Left lung (tissue), 10 donors: ENCODE data around the gene NKIRAS2. TPM values are rescaled to one million over a fixed set of nuclear protein-coding genes. Genes with fewer than 3 reads are reported as not detected.

Experiments used
- ATAC-seq: fragments of 200-7000 bp; cut with Tn5 transposase; one replicate; pipeline ENCODE4 v1.9.1; 2020; ENCODE audit warnings: moderate library complexity
- DNase-seq, 4 donors: peaks; one replicate each; pipeline ENCODE4 v3.0.0-alpha.2; 2013 to 2020
- H3K27ac ChIP-seq, 2 donors: fragments of 200-600 bp; sonication (generic) in 1 of 2; one replicate each; pipeline versions ENCODE4 v1.5.0 to v1.8.0; 2020 to 2021
- H3K27me3 ChIP-seq, 2 donors: fragments of 200-600 bp; sonication (generic) in 1 of 2; one replicate each; pipeline versions ENCODE4 v1.5.0 to v1.8.0; 2020 to 2021
- H3K36me3 ChIP-seq, 2 donors: fragments of 200-600 bp; sonication (generic) in 1 of 2; one replicate each; pipeline versions ENCODE4 v1.5.0 to v1.8.0; 2020 to 2021
- H3K4me1 ChIP-seq, 2 donors: fragments of 200-600 bp; one replicate each; pipeline ENCODE4 v1.8.0; 2021
- H3K4me3 ChIP-seq, 2 donors: fragments of 200-600 bp; sonication (generic) in 1 of 2; one replicate each; pipeline versions ENCODE4 v1.5.0 to v1.8.0; 2020 to 2021; ENCODE audit warnings: mild to moderate bottlenecking in 1 of 2
- H3K9me3 ChIP-seq, 2 donors: fragments of 200-600 bp; sonication (generic) in 1 of 2; one replicate each; pipeline versions ENCODE4 v1.5.0 to v1.8.0; 2020 to 2021
- CTCF ChIP-seq, 2 donors: fragments of 200-600 bp; sonication (generic) in 1 of 2; IDR thresholded peaks; one replicate each; pipeline versions ENCODE4 v1.5.0 to v1.8.0; 2021; ENCODE audit warnings: antibody characterized with exemption in 2 of 2
- intact Hi-C, 2 donors: fragments of 100-400 bp; cut with DNase I; formaldehyde crosslinking; loops; one replicate each; pipeline versions ENCODE4 v1.11.2 to v1.14.2; 2022
- polyA plus RNA-seq, 6 donors: library from polyadenylated mRNA; unstranded; fragments of 120-200 nt; gene quantifications; one replicate each; pipeline ENCODE4 v1.2.1, GENCODE V29; 2013; ENCODE audit not compliant: insufficient read length in 6 of 6
- total RNA-seq, 2 donors: library from RNA; stranded (reverse); fragmentation: NEBNext Ultra II Directional; extraction: Animal tissue kit (Norgen Biotek cat#: 25700); gene quantifications; one replicate each; pipeline ENCODE4 v1.2.1, GENCODE V29; 2021
- donor health status: DM: no; HTN: yes; CAD: no.
- donor health status: DM: no; HTN: no; CAD: no.

Gene NKIRAS2
- total and polyA plus RNA-seq, 8 donors = 29.6 to 50.1 (median 45.3) TPM

- Histone ChIP-seq H3K27me3 (peaks cover 0 to 37% of the 10 kb centered on the region in 2 donors), H3K4me1 (peaks cover 0 to 21% of the 10 kb centered on the region in 2 donors), H3K4me3 (no peak overlapping the region), H3K27ac (no peak overlapping the region), H3K36me3 (no peaks in the 10 kb centered on the region), H3K9me3 (no peaks in the 10 kb centered on the region)
- no peak for TF ChIP-seq CTCF (IDR thresholded peaks at IDR 0.05)
- DNase-seq = no peak
- ATAC-seq = no peak
- intact Hi-C loops = no loop called here
Observed at GRCh38 chr17:42053731-42054500, 34.0 kb downstream of the NKIRAS2 start.

DNA sequence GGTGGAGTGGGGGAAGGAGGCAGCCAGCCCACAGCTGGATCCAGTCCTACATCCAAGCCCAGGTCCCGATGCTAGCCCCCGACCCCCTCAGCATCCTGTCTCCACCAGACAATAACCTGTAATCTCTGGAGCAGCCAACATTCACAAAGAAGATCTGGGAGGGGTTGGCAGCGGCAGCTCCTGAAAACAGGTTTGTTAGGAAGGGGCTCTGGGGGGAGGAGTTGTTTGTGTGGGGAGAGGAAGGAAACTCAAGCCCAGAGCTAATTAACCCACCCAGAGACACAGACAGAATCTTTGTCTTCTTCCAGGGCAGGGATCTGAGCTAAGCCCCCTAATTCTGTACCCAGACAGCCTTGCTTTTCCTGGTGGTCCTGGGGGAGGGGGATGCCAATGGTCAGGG, 35.1 kb downstream of the NKIRAS2 start:
- TF ChIP-seq CTCF (IDR thresholded peaks at IDR 0.05) = no peak
- Histone ChIP-seq H3K4me1 (peaks cover 0 to 17% of the 10 kb centered on the region in 2 donors), H3K27ac (no peak overlapping the region), H3K9me3 (no peaks in the 10 kb centered on the region), H3K36me3 (no peaks in the 10 kb centered on the region), H3K27me3 (peaks cover 0 to 36% of the 10 kb centered on the region in 2 donors), H3K4me3 (no peak overlapping the region)
- intact Hi-C loops = no loop called here
- ATAC-seq (no peak), DNase-seq (no peak)

- intact Hi-C loops = no loop called here
- peaks cover 0 to 33% of the 10 kb centered on the region in 2 donors for H3K27me3 ChIP-seq
- DNase-seq = no peak
- no peak for TF ChIP-seq CTCF (IDR thresholded peaks at IDR 0.05)
- peaks cover 0 to 13% of the 10 kb centered on the region in 2 donors for H3K4me1 ChIP-seq
- H3K9me3 ChIP-seq = no peaks in the 10 kb centered on the region
- ATAC-seq = no peak
- no peak overlapping the region for H3K4me3 ChIP-seq
- no peak overlapping the region for H3K27ac ChIP-seq
- no peaks in the 10 kb centered on the region for H3K36me3 ChIP-seq
Observed at GRCh38 chr17:42055496-42055895, 35.6 kb downstream of the NKIRAS2 start.

GRCh38 chr17:42056635-42057034, 36.7 kb downstream of the NKIRAS2 start:
- intact Hi-C loops = no loop called here
- no peak for ATAC-seq
- no peak overlapping the region for H3K27ac ChIP-seq
- H3K4me3 ChIP-seq = no peak overlapping the region
- no peaks in the 10 kb centered on the region for H3K9me3 ChIP-seq
- no peaks in the 10 kb centered on the region for H3K36me3 ChIP-seq
- peaks cover 0 to 1% of the 10 kb centered on the region in 2 donors for H3K4me1 ChIP-seq
- DNase-seq = no peak
- H3K27me3 ChIP-seq = peaks cover 0 to 25% of the 10 kb centered on the region in 2 donors
- no peak for TF ChIP-seq CTCF (IDR thresholded peaks at IDR 0.05)

DNA sequence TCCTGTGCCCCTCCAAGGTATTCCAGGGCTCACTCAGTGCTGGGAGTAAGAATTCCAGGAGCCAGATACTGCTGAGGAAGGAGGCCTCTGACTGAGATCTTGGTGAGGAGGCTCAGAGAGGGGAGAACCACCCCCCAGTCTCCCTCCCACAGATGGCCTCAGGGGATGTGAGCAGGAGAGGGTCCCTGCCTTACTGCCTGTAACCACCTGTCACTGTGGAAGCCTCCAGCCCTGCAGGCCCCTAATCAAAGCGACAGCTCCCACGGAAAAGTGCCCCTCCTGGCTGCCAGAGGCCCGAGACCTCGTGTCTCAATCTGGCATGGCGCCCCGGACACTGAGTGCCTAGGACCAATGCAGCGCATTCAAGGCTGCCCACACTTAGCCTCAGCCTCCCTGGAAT, 38.2 kb downstream of the NKIRAS2 start:
- Histone ChIP-seq H3K27me3 (peaks cover 0 to 13% of the 10 kb centered on the region in 2 donors), H3K9me3 (no peaks in the 10 kb centered on the region), H3K4me1 (no peaks in the 10 kb centered on the region), H3K36me3 (no peaks in the 10 kb centered on the region), H3K27ac (no peak overlapping the region), H3K4me3 (no peak overlapping the region)
- intact Hi-C loops = no loop called here
- no peak for DNase-seq
- ATAC-seq = no peak
- no peak for TF ChIP-seq CTCF (IDR thresholded peaks at IDR 0.05)
